SK-N-SH (cell line): ENCODE measurements around the gene GPRC5C. TPM values are rescaled to one million over a fixed set of nuclear protein-coding genes. Genes with fewer than 3 reads are reported as not detected.

Experiments used
- CTCF ChIA-PET: fragments of 300-600, 350-600 bp; formaldehyde crosslinking; extraction: SDS; loops from one replicate; lab custom pipeline; 2021; lab: Yijun Ruan, JAX
- POLR2A ChIA-PET: fragments of 350-600 bp; sonication (Branson Sonifier 250); formaldehyde crosslinking; extraction: SDS; loops from one replicate; lab custom pipeline; 2020; ENCODE audit warnings: antibody characterized with exemption, inconsistent platforms; lab: Yijun Ruan, JAX
- DNase-seq: peaks from one replicate; pipeline ENCODE4 v3.0.0; 2012
- H2AFZ ChIP-seq: fragments of 200-600 bp; sonication (generic); 2 replicates; pipeline ENCODE4 v1.8.1; 2016; ENCODE audit warnings: antibody characterized with exemption, mild to moderate bottlenecking, low read depth
- H3F3A ChIP-seq: fragments of 200-600 bp; sonication (generic); replicated peaks from 2 replicates; pipeline ENCODE3; 2016; ENCODE audit warnings: antibody characterized with exemption, mild to moderate bottlenecking; ENCODE audit not compliant: insufficient read depth
- H3K27ac ChIP-seq, 2 experiments: fragments of 200-500 bp in 1 of 2; fragments of 200-600 bp in 1 of 2; sonication (Bioruptor generic) in 1 of 2; sonication (generic), shearing (Covaris generic) in 1 of 2; 2 replicates each; pipeline versions ENCODE4 v1.5.1 to v1.6.1; 2014 to 2016; ENCODE audit warnings: low read depth in 2 of 2, inconsistent platforms in 1 of 2, low read length in 1 of 2, mild to moderate bottlenecking in 1 of 2, mixed read lengths in 1 of 2
- H3K27me3 ChIP-seq: fragments of 200-600 bp; sonication (generic), shearing (Covaris generic); 2 replicates; pipeline ENCODE4 v1.6.1; 2016; ENCODE audit warnings: mixed run types; ENCODE audit not compliant: insufficient read depth
- H3K36me3 ChIP-seq, 2 experiments: fragments of 200-500 bp in 1 of 2; fragments of 200-600 bp in 1 of 2; sonication (Bioruptor generic) in 1 of 2; sonication (generic) in 1 of 2; replicated peaks in 1 of 2; 2 replicates each; pipeline versions ENCODE3 to v1.5.1; 2014 to 2016; ENCODE audit warnings: low read length in 1 of 2, mild to moderate bottlenecking in 1 of 2; ENCODE audit not compliant: insufficient read depth in 2 of 2, control insufficient read depth in 1 of 2
- H3K4me1 ChIP-seq, 2 experiments: fragments of 200-500 bp in 1 of 2; fragments of 200-600 bp in 1 of 2; sonication (Bioruptor generic) in 1 of 2; sonication (generic), shearing (Covaris generic) in 1 of 2; 2 replicates each; pipeline versions ENCODE4 v1.5.1 to v1.6.1; 2014 to 2016; ENCODE audit warnings: low read depth in 1 of 2, low read length in 1 of 2, mixed run types in 1 of 2; ENCODE audit not compliant: insufficient read depth in 2 of 2, control insufficient read depth in 1 of 2
- H3K4me2 ChIP-seq: fragments of 200-600 bp; sonication (generic), shearing (Covaris generic); 2 replicates; pipeline ENCODE4 v1.6.1; 2017; ENCODE audit warnings: mixed run types
- H3K4me3 ChIP-seq, 2 experiments: fragments of 200-500 bp in 1 of 2; fragments of 200-600 bp in 1 of 2; sonication (Bioruptor generic) in 1 of 2; sonication (generic), shearing (Covaris generic) in 1 of 2; 2 replicates each; pipeline versions ENCODE4 v1.5.1 to v1.8.1; 2014 to 2016; ENCODE audit warnings: low read depth in 2 of 2, inconsistent platforms in 1 of 2, low read length in 1 of 2, mild to moderate bottlenecking in 1 of 2, mixed read lengths in 1 of 2, moderate library complexity in 1 of 2
- H3K79me2 ChIP-seq: fragments of 200-600 bp; sonication (generic); 2 replicates; pipeline ENCODE4 v1.8.1; 2017; ENCODE audit warnings: mild to moderate bottlenecking; ENCODE audit not compliant: insufficient read depth
- H3K9ac ChIP-seq: fragments of 200-600 bp; sonication (generic); 2 replicates; pipeline ENCODE4 v1.6.1; 2017; ENCODE audit warnings: mixed run types
- H3K9me2 ChIP-seq: fragments of 200-600 bp; sonication (generic); 2 replicates; pipeline ENCODE4 v1.6.1; 2017; ENCODE audit warnings: mixed run types
- H3K9me3 ChIP-seq: fragments of 200-600 bp; sonication (generic); 2 replicates; pipeline ENCODE4 v1.6.1; 2017; ENCODE audit warnings: mixed run types, mild to moderate bottlenecking, moderate library complexity
- H4K20me1 ChIP-seq: fragments of 200-600 bp; sonication (generic); 2 replicates; pipeline ENCODE4 v1.6.1; 2017; ENCODE audit warnings: mild to moderate bottlenecking, mixed run types; ENCODE audit not compliant: insufficient read depth
- CHD2 ChIP-seq: fragments of 150-350 bp; IDR thresholded peaks from 2 replicates; pipeline ENCODE4 v1.6.1; 2018; ENCODE audit warnings: low read length; ENCODE audit not compliant: partially characterized antibody
- ELF1 ChIP-seq: IDR thresholded peaks from 2 replicates; pipeline ENCODE4 v1.4.0; 2012
- EP300 ChIP-seq, 2 experiments: IDR thresholded peaks; 2 replicates each; pipeline versions ENCODE4 v1.4.0 to v1.6.1; 2012; ENCODE audit warnings: borderline replicate concordance in 1 of 2, low read depth in 1 of 2, low read length in 1 of 2
- EZH2phosphoT487 ChIP-seq: fragments of 200-600 bp; sonication (generic); IDR thresholded peaks from 2 replicates; pipeline ENCODE4 v1.6.1; 2017; ENCODE audit warnings: low read depth, mixed run types, mild to moderate bottlenecking, antibody characterized with exemption, moderate library complexity, borderline replicate concordance
- FOSL2 ChIP-seq: IDR thresholded peaks from 2 replicates; pipeline ENCODE4 v1.4.0; 2012; ENCODE audit warnings: low read depth, mild to moderate bottlenecking, moderate library complexity, borderline replicate concordance
- FOXJ3 ChIP-seq: sonication (generic); formaldehyde crosslinking; IDR thresholded peaks from 2 replicates; pipeline ENCODE4 v1.5.1; 2020; ENCODE audit warnings: mild to moderate bottlenecking, missing genetic modification reagents
- FOXM1 ChIP-seq: IDR thresholded peaks from 2 replicates; pipeline ENCODE4 v1.4.0; 2012; ENCODE audit warnings: low read depth, mild to moderate bottlenecking
- GABPA ChIP-seq: IDR thresholded peaks from 2 replicates; pipeline ENCODE4 v1.4.0; 2012; ENCODE audit warnings: low read depth, mild to moderate bottlenecking
- MEF2A ChIP-seq: IDR thresholded peaks from 2 replicates; pipeline ENCODE4 v1.4.0; 2012; ENCODE audit warnings: low read depth, borderline replicate concordance
- MXI1 ChIP-seq: IDR thresholded peaks from 2 replicates; pipeline ENCODE4 v1.6.1; 2012; ENCODE audit warnings: mild to moderate bottlenecking, low read depth, low read length, improper control_type of control experiment
- PBX3 ChIP-seq: IDR thresholded peaks from 2 replicates; pipeline ENCODE4; 2012
- POLR2AphosphoS5 ChIP-seq: IDR thresholded peaks from 2 replicates; pipeline ENCODE4 v1.6.1; 2012; ENCODE audit warnings: low read depth, low read length
- RAD21 ChIP-seq: IDR thresholded peaks from 2 replicates; pipeline ENCODE4 v1.6.1; 2012; ENCODE audit warnings: mild to moderate bottlenecking, low read length
- RCOR1 ChIP-seq: fragments of 150-350 bp; IDR thresholded peaks from 2 replicates; pipeline ENCODE4 v1.6.1; 2017; ENCODE audit warnings: antibody characterized with exemption, low read length
- SMC3 ChIP-seq: IDR thresholded peaks from 2 replicates; pipeline ENCODE4 v1.6.1; 2012; ENCODE audit warnings: low read depth, low read length, improper control_type of control experiment
- TAF1 ChIP-seq: IDR thresholded peaks from 2 replicates; pipeline ENCODE4 v1.6.1; 2012; ENCODE audit warnings: low read depth, mild to moderate bottlenecking, low read length, moderate library complexity, borderline replicate concordance
- YY1 ChIP-seq: IDR thresholded peaks from 2 replicates; pipeline ENCODE4 v1.4.0; 2012; ENCODE audit warnings: low read depth, mild to moderate bottlenecking
- WGBS: methylation state at CpG from one replicate; pipeline ENCODE4 v1.1.6; 2017; ENCODE audit warnings: low lambda C conversion rate; 5-methylcytosine and 5-hydroxymethylcytosine counted together
- polyA plus RNA-seq, 3 experiments: library from polyadenylated mRNA; depleted of rRNA; stranded (reverse); fragments of >200 nt; gene quantifications; 2 replicates each; pipeline ENCODE4 v1.2.3, GENCODE V29; 2012
- TF ChIP-seq, protein P1 (sequence below): fragments of 200-600 bp; sonication (generic); IDR thresholded peaks from 2 replicates; pipeline ENCODE4 v1.6.1; 2017; ENCODE audit warnings: antibody characterized with exemption, mild to moderate bottlenecking, moderate library complexity
- TF ChIP-seq, protein P2 (sequence below): IDR thresholded peaks from 2 replicates; pipeline ENCODE4 v1.4.0; 2012; ENCODE audit warnings: low read depth, borderline replicate concordance
- TF ChIP-seq, protein P3 (sequence below): IDR thresholded peaks from 2 replicates; pipeline ENCODE4 v1.4.0; 2012; ENCODE audit warnings: low read depth, borderline replicate concordance
- TF ChIP-seq, protein P4 (sequence below): fragments of 150-350 bp; IDR thresholded peaks from 2 replicates; pipeline ENCODE4 v1.6.1; 2017; ENCODE audit warnings: antibody characterized with exemption, low read length, low read depth, borderline replicate concordance

Gene GPRC5C
- polyA plus RNA-seq, 1 of the 3 experiments (the other 2 are of a cell fraction) = not detected

- CTCF ChIA-PET = interaction anchor here (1.1 to 1.8 kb wide), 2 partner anchors 13 to 18 kb away, joined by 3 to 13 read pairs; partner anchors contain the start of gene GPR142
These were observed 45.5 kb upstream of the GPRC5C start for GRCh38 chr17:74386386-74386785.

GRCh38 chr17:74387365-74388218, 44.3 kb upstream of the GPRC5C start:
- H3K27ac ChIP-seq = no peak overlapping the region
- no peaks in the 10 kb centered on the region for H3K9me2 ChIP-seq
- H2AFZ ChIP-seq = no peak overlapping the region
- no peaks in the 10 kb centered on the region for H3K27me3 ChIP-seq
- WGBS = 60% methylated on average over 17 of the region's 17 CpGs
- no peaks in the 10 kb centered on the region for H3K9me3 ChIP-seq
- no peaks in the 10 kb centered on the region for H4K20me1 ChIP-seq
- no peaks in the 10 kb centered on the region for H3K79me2 ChIP-seq
- H3K9ac ChIP-seq = no peak overlapping the region
- no peaks in the 10 kb centered on the region for H3F3A ChIP-seq
- H3K4me2 ChIP-seq = no peak overlapping the region
- no peaks in the 10 kb centered on the region for H3K4me1 ChIP-seq
- no peak overlapping the region for H3K4me3 ChIP-seq
- CTCF ChIA-PET = interaction anchor here (1.1 to 2.8 kb wide), 5 partner anchors 8 to 70 kb away, joined by 3 to 25 read pairs (median 5); partner anchors contain the start of genes BTBD17 and GPR142
- H3K36me3 ChIP-seq = no peaks in the 10 kb centered on the region
- POLR2A ChIA-PET = no interaction called here
- DNase-seq = no peak
- no peak for TF ChIP-seq MEF2A
- TF ChIP-seq, protein P1, sequence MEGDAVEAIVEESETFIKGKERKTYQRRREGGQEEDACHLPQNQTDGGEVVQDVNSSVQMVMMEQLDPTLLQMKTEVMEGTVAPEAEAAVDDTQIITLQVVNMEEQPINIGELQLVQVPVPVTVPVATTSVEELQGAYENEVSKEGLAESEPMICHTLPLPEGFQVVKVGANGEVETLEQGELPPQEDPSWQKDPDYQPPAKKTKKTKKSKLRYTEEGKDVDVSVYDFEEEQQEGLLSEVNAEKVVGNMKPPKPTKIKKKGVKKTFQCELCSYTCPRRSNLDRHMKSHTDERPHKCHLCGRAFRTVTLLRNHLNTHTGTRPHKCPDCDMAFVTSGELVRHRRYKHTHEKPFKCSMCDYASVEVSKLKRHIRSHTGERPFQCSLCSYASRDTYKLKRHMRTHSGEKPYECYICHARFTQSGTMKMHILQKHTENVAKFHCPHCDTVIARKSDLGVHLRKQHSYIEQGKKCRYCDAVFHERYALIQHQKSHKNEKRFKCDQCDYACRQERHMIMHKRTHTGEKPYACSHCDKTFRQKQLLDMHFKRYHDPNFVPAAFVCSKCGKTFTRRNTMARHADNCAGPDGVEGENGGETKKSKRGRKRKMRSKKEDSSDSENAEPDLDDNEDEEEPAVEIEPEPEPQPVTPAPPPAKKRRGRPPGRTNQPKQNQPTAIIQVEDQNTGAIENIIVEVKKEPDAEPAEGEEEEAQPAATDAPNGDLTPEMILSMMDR = no peak
- TF ChIP-seq FOXM1 = no peak
- TF ChIP-seq EP300 (IDR thresholded peaks at IDR 0.05; ENCODE audit: borderline replicate concordance in 1 of 2, low read depth in 1 of 2, low read length in 1 of 2) = no peak
- no peak for TF ChIP-seq GABPA
- TF ChIP-seq TAF1 = no peak
- TF ChIP-seq FOSL2 = no peak
- TF ChIP-seq PBX3 = no peak
- TF ChIP-seq, protein P2, sequence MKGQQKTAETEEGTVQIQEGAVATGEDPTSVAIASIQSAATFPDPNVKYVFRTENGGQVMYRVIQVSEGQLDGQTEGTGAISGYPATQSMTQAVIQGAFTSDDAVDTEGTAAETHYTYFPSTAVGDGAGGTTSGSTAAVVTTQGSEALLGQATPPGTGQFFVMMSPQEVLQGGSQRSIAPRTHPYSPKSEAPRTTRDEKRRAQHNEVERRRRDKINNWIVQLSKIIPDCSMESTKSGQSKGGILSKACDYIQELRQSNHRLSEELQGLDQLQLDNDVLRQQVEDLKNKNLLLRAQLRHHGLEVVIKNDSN = no peak
- TF ChIP-seq, protein P3, sequence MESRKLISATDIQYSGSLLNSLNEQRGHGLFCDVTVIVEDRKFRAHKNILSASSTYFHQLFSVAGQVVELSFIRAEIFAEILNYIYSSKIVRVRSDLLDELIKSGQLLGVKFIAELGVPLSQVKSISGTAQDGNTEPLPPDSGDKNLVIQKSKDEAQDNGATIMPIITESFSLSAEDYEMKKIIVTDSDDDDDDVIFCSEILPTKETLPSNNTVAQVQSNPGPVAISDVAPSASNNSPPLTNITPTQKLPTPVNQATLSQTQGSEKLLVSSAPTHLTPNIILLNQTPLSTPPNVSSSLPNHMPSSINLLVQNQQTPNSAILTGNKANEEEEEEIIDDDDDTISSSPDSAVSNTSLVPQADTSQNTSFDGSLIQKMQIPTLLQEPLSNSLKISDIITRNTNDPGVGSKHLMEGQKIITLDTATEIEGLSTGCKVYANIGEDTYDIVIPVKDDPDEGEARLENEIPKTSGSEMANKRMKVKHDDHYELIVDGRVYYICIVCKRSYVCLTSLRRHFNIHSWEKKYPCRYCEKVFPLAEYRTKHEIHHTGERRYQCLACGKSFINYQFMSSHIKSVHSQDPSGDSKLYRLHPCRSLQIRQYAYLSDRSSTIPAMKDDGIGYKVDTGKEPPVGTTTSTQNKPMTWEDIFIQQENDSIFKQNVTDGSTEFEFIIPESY = no peak
- TF ChIP-seq FOXJ3 (CRISPR knock-in tag) = no peak
- TF ChIP-seq CHD2 = no peak
- no peak for TF ChIP-seq MXI1

More at GRCh38 chr17:74386386-74386785, 45.5 kb upstream of the GPRC5C start:
- Histone ChIP-seq H4K20me1 (no peaks in the 10 kb centered on the region), H3K4me2 (no peak overlapping the region), H3K4me3 (no peak overlapping the region), H3K36me3 (no peaks in the 10 kb centered on the region), H2AFZ (no peak overlapping the region), H3K9me2 (no peaks in the 10 kb centered on the region), H3F3A (no peaks in the 10 kb centered on the region), H3K79me2 (no peaks in the 10 kb centered on the region), H3K9ac (no peak overlapping the region), H3K4me1 (no peaks in the 10 kb centered on the region), H3K9me3 (no peaks in the 10 kb centered on the region), H3K27me3 (no peaks in the 10 kb centered on the region), H3K27ac (no peak overlapping the region)
- POLR2A ChIA-PET = no interaction called here
- 54% methylated on average over 8 of the region's 8 CpGs for WGBS
- TF ChIP-seq SMC3 = no peak
- TF ChIP-seq ELF1 = no peak
- no peak for TF ChIP-seq RCOR1
- no peak for TF ChIP-seq FOSL2
- TF ChIP-seq YY1 = no peak
- no peak for TF ChIP-seq RAD21
- no peak for TF ChIP-seq EZH2phosphoT487
- no peak for TF ChIP-seq FOXM1
- no peak for TF ChIP-seq GABPA
- TF ChIP-seq, protein P4, sequence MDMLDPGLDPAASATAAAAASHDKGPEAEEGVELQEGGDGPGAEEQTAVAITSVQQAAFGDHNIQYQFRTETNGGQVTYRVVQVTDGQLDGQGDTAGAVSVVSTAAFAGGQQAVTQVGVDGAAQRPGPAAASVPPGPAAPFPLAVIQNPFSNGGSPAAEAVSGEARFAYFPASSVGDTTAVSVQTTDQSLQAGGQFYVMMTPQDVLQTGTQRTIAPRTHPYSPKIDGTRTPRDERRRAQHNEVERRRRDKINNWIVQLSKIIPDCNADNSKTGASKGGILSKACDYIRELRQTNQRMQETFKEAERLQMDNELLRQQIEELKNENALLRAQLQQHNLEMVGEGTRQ = no peak
- TF ChIP-seq POLR2AphosphoS5 = no peak
- TF ChIP-seq FOXJ3 (CRISPR knock-in tag) = no peak
- DNase-seq = no peak
